ENCODE data around the gene S100A12.
"Not testable (repeated sequence)": the region's sequence is repeated elsewhere in the genome, so short reads cannot be mapped to it uniquely, and the experiment has no call there.

The S100A12 gene

DNA sequence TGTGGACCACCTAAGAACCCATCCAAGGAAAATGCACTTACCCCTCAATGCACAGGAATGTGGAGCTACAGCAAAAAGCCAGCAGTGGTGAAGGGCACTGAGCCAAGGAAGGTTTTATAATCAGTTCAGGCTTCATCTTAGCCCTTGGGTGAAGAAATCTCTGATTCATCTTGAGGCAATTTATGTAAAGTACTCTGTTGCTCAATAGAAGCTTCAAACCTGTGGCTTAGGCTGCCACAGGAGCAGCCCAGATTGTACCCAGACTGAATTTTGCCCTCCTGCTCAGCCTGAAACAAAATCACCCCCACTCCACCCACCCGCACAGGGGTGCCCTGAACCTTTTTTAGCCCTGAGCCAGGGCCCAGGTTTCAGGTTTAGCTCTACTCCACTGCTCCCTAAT is at the start of gene S100A12:
Gene S100A12, minus strand, starts transcription at position 111 of the 400 bp plus-strand sequence. CDS start 1,029 bp downstream, outside the sequence.
- DNase-seq, result no peak

DNA sequence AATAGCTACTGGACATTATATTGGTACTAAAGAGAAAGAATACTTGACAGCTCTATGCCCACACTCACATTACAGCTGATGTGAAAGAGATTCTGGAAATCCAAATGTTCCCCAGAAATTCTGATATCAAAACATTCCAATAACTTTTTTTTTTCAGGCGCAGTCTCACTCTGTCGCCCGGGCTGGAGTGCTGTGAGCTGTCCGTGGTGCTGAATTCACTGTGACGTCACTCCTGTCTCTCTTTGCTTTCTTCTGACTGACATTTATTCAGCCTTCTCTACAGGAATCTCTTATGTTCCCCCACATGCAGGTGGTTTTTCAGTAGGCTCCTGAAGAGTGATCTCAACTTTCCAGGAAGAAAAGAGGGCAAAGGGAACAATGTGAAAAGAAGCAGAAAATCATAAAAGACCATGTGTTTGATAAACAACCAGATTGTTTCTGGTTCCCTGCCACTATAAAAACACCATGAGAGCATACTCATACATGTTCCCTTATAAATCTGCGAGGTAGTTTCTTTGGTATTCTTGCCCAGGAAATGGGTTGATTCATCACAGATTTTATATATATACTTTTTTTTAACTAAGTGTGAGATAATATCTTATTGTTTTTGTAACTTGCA is 47.1 kb upstream of the S100A12 start:
- peak; percentile 45 to 61 for DNase-seq

DNA sequence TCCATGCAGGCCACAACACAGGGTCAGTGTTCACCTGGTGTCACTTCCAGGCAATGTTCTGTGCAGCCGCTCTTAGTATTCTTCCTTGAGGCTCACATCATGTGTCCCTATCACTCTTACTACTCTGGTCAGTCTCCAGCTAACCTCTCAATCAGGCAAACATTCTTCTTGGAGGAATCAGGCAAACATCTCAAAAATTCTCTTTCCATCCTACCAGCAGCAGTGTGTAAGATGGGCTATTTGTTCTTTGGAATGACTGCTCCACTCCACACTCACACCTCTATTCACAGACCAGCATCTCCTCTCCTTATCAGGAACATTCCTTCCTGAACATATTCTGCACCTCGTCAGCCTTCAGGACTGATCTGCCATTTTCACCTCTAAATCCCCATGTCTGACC is 44.9 kb upstream of the S100A12 start:
- DNase-seq, result no peak

DNA sequence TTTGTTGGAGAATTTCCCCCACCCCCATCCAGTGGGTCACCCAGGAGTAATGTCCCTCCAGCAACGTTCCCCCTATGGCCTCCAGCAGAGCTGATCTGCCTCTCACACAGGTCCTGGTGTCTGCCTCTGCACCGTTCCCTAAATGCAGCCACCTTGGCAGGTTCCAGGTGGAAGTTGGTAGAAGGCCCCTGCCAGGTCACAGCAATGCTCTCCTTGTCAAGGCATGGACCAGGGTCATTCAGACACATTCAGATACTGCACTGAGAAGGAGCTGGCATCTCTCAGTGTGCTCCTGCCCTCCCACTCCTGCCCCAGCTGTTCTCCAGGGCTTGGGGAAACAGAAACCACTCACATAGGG is 44.0 kb upstream of the S100A12 start:
- not testable (repeated sequence) for DNase-seq

DNA sequence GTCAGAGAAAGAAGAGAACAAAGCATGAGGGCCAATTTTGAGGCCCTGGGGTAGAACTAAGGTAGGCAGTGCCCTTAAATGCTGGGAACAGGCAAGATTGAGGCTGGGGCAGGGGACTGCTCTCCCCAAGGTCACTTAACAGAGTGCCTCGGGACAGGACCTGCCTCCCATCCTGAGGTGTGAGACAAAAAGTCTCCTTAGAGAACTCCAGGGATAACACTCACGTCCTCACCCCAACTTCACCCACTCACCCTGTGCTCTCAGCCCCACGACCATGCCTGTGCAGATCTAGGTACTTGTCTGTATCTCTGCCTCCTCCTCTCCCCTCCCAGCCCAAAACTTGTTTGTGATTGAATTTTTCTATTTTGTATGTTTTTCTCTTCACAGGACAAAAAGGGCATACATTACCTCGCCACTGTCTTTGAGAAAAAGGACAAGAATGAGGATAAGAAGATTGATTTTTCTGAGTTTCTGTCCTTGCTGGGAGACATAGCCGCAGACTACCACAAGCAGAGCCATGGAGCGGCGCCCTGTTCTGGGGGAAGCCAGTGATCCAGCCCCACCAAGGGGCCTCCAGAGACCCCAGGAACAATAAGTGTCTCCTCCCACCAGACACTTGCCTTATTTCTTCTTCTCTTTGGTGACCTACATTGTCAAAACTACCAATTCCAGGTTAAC is 43.5 kb upstream of the S100A12 start:
- DNase-seq, result not testable (repeated sequence)

DNA sequence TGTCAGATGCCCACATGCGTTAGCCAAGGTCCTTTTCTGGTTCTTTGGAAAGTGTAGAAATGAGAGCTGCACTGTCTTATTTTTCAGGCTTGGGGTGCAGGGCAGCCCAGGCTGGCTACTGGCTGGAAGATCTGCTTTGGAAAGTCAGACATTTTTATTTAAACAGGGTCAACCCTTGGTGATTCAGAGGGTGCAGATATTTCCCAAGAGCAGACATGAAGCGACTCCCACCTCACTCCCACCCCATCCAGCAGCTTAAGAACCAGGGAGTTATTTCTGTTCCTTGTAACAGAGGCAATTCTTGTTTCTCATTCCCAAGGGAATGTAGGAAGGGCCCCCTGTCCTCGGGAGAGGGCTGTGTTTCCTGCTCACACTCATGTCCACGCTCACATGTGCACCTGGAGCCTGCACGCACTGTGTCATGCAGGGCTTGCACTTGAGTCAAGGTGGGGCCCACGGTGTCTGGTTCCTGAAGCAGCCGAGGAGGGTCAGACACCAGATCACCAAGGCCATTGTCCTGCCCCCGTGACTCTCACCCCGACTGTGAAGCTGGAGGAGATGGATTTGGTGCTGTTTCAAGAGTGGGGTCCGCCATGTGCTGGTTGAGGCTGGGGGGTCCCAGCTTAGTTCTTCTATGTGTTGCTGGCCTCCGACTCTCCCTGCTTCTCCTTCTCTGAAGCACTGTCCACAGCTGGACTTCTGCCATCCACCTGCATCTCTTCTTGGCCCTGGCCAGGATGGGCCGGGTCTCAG is 41.9 kb upstream of the S100A12 start:
- no peak for DNase-seq

DNA sequence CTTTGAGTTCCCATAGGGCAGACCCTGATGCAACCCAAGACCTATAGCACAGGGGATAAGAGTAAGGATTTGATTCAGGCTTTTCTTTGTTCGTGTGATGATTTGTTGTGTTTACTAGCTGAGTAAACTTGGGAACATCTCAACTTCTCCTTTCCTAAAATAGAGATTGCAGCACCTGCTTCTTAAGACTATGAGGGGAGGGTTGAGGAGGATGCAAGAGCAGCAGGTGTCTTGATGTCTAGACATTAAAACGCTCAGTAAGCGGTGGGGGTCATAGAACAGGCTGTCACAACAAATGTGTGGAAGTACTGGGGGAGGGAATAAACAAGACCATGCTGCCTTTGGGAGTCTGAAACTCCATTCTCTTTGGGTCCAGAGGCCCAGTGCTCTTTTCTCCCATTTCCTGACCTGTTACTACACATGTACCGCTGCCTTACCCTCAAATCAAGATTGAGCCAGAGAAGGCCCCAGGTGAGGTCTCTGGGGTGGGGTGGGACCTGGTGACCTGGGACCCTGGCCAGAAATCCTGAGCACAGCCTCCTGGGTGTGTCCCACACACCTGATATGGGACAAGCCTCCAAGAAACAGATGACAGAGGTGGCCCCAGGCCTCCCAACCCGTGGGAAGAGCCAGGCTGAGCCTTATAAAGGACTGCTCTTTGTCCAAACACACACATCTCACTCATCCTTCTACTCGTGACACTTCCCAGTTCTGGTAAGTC is 40.6 kb upstream of the S100A12 start, which contains the start of gene S100A7A:
Gene S100A7A, plus strand, starts transcription at position 671 of the 721 bp plus-strand sequence. CDS start 1,563 bp downstream, outside the sequence.
- DNase-seq, result no peak

DNA sequence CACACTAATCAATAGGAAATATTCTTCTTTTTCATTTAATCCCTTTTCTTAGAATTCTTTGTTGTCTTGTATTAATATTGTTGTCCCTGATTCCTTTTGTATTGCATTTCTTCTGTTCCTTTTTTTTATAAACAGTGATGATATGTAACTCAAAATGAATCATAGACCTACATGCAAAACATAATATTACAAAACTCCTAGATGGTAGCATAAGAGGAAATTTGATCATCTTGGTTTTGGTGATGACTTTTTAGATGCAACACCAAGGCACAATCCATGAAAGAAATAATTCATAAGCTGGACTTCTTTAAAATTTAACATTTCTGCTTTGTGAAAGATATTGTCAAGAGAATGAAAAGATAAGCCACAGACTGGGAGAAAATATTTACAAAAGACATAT is 38.5 kb upstream of the S100A12 start:
- not testable (repeated sequence) for DNase-seq

DNA sequence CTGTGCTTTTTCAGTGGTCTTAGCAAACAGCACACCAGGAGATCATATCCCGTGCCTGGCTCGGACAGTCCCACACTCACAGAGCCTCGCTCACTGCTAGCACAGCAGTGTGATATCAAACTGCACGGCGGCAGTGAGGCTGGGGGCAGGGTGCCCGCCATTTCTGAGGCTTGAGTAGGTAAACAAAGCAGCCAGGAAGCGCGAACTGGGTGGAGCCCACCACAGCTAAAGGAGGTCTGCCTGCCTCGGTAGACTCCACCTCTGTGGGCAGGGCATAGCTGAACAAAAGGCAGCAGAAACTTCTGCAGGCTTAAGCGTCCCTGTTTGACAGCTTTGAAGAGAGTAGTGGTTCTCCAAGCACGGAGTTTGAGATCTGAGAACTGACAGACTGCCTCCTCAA is 31.9 kb upstream of the S100A12 start:
- DNase-seq, result peak in 1 of 2 donors; percentile 9

DNA sequence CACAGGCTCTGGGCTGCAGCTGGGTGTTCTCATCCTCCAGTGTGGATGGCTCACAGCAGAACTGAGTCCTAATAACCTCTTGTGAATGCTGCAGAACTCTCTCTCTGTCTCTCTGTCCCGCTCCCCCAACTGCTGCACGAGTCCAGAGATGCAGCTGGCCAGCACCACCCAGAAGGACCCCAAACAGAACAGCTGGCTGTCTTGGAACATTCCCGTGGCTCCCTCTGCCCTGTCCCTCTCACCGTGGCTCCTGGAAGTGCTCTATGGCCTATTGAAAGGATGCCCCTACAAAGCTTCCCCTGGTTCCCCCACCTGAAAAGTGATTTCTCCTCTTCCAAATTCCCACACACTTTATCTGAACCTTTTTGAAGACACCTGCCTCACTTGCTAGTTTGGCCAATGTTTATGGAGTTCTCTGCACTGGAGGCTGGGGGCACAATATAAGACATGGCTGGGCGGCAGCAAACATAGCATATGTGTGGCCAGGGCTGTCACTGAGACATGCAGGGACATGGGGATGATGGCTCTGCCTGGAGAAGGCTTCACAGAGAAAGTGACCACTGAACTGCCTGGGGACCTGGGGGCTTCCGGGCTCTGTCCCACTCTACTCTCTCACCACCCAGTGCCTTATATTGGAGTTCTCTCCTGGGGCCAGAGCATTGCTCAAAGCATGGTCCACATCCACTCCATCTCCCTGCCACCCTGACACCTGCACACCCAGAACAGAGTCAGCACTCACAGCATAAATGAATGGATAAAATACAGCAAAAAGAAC is 30.6 kb upstream of the S100A12 start:
- not testable (repeated sequence) for DNase-seq

DNA sequence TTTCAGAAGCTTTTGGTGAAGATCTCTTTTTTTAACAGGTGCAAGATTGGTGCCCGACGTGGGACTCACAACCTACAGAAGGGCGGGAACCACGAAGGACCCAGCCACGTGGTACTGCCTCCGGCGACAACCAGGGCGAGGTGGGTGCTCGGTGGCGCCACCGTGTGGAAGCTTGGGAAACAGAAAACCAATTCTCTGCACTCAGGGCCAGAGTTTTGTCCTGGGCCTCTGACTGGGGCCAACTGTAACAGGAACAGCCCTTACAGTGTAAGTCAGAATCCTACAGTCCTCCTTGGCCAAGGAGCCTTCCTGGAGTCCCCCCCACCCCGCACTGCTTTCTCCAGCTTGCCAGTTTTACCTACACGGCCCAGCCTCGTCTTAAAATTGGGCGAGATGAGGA is 29.3 kb upstream of the S100A12 start:
- DNase-seq, result peak; percentile 54 to 60

DNA sequence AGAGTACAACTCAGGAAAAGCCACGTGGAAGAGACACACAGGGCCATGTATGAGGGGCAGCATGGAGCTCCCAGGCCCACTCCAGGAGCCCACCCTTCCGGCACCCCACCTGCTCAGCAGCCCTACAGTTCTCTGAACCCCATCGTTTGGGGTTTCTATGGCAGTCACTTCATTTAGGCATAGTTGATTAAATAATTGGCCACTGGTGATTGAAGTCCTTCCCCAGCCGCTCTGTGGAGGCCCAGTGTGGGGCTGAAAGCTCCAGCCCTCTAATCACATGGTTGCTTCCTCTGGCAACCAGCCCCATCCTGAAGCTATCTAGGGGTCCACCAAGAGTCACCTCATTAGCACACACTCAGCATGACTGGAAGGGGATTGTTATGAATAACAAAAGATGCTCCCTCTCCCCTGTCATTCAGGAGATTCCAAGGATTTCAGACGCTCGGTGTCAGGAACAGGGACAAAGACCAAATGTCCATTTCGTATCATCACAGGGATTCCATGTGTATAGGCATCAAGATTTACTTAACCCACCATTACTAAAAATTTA is 28.7 kb upstream of the S100A12 start:
- DNase-seq, result no peak

DNA sequence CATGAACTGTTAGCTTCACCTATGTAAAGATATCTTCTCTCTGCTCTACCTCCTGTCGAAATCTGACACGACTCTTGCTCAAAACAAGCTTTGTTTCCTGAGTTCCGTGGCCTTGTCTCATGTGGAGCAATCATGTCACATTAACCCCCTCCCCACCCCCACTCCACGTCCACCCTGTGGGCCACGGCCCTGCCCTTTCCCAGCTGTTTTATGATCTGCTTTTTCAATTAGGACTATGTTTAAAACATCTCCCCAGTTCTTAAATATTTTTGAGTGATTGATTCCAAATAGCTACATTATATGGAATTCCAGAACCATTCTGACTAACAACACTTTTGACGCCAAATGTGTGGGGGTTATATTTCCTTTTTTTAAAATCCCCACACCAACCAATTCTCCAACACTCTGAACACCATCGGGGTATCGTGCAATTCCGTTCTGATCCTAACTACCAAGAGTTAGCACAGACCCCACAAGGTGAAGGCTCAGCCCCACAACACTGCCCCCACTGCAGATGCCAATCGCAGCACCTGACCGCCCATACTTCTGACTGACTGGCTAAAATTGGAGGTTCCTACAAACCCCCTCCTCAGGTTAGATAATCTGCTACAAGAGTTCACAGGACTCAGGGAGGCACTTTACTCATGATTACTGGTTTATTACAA is 28.1 kb upstream of the S100A12 start:
- DNase-seq, result no peak

DNA sequence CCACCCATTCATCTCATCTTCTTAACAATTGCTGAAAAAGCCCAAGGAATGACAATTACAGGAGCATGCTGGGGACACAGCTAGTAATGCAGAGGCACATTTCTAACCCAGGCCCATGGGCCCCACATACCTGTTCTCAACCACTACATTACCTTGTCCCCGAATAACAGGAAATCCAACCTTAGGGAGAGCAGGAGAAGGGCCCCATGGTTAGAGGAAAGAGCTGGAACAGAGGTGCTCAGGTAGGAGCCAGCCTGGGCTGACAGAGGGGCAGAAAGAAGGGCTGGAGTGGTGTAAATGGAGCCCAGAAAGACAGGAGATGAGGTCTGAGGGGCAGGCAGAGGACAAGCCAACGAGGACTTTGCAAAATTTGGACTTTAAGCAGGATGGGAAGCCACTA is 26.8 kb upstream of the S100A12 start:
- DNase-seq, result no peak

DNA sequence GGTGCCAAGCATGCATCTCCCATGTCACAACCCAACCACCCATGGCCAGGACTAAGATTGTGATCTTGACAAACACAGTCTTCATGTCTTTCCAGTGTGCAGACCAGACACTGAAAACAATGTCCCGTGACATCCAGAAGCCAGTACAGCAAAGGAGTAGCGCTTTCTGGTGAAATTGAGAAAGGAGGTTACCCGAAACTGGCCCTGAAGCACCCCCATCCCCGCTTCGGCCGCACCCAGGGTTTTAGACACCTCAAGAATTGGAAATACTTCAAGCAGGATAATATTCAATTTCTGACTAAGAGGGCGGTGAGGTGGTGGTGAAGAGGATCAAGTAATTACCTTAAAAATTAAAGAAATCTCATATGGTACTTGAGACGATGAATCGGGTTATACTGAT is 26.0 kb upstream of the S100A12 start:
- no peak for DNase-seq

DNA sequence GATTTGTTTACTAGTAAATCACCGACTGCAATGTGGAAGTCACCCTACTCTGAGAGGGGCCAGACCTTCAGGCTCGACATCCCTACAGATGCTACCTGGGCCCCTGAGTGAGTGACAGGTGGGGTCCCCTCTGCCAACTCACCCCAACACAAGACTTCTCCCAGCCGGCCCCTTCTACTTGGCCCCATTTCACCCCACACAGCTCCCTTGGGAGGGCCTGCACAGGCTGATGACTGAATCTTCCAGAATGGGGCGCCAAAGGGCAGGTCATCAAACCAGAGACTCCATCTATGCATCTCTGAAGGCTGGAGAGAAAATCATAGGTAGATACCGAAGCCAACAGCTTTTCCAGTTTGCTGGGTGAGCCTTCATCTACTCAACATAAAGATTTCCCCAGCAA is 24.8 kb upstream of the S100A12 start:
- DNase-seq, result no peak

DNA sequence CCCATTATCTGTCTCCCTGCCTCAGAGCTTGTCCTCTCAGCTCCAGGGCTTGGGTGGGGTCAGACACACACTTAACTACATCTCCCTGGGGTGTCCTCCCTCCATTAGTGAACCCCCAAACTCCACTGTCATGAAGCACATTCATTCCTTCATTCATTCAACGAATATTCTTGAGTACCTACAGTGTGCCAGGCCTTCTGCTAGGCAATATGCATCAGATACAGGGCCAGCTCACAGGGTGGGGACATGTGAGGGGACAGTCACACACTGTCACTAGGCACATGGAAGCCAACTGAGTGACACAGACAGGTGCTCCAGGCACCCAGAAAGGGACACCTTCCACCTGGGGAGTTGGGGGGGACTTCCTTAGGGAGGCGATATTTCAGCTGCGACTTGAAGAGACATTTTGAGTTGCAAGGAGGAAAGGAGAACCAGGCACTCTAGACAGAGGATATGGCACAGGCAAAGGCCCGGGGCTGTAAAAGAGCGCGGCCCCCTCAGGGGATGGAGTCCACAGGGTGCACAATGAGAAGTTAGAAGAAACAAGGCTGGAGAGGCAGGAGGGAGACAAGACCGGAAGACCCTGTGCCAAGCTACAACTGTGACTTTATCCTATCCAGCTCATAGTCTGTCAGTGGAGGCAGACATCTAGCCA is 24.1 kb upstream of the S100A12 start:
- no peak for DNase-seq

DNA sequence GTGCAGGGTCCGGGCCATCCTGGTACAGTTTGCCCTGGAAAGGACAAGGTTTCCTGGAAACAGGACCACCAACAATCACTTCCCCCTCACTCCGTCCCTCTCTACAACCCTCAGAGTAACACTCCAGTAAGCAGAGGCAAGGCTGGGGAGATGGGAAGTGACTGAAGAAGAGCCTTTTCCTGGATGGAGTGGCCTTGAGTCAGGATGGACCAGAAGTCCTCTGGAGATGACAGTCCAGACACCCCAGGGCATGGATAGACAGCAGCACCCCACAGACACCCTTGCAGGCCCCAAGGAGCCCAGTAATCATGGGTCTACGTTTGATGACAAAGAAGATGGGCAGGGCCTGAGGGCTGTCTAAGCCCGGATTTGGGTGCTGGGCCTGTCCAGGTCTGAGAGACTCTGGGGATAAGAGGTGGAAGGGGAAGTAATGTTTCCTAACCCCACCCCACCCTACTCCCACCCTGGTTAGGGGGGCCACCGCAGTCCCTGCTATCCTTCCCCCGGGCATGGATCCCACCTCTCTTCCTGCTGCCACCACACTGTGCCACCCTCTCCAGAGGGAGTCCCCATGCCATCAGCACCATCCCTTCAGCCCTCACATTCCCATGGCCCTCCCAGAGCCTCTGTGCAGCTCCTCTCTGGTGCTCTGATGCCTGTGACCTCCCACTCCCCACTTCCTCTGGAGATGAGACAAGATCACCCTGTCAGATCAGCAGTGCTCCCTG is 22.7 kb upstream of the S100A12 start:
- no peak for DNase-seq

DNA sequence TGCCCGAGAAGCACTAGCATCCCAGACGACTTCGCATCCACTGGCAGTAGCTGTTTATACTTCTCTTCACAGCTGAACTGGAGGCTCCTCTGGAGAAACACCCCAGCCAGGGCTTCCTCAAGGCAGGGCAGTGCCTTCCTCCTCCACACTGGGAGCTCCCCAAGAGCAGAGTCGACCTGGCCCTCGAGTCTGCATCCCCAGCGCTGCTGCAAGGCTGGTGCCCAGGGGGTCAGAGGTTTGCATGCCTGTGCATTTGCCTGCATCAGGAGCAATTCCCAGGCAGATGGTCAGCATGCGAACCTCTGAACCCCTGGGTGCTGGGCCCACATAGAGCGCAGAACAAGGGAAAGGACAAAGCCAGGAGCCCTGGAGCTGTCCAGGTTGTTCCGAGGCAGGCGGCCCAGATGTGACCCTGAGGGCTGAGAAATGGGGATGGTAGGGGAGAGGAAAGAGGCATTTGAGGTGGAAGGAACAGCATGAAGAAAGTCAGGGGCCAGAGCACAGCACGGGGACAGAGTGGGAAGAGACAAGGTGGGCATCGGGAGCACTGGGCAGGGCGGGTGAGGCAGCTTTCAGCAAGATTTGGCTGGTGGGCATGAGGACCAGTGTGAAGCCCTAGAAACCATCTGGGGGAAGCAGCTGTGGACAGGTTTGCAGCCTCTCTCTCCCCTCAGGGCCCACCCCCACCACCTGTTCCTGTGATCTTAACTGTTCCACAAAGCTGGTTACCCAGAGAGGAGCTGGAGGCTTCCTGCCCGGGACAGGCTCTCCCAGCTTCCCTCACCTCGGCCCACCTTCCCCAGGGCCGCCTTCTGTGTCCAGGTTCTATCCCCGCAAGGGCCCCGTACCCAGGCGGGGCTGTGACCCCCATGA is 21.9 kb upstream of the S100A12 start:
- DNase-seq, result no peak
